Right hindlimb (tissue), 1 donor: ENCODE measurements around the gene NDUFA12.
"Not testable (repeated sequence)": the region's sequence is repeated elsewhere in the genome, so short reads cannot be mapped to it uniquely, and the experiment has no call there.

ENCODE experiments used
- DNase-seq: peaks from one replicate; pipeline ENCODE4 v3.0.0-alpha.2; 2018

NDUFA12 gene

GRCh38 chr12:95003213-95003920 is at the start of gene NDUFA12:
Gene NDUFA12, minus strand, starts transcription at chr12:95003697. Its CDS starts 17 bp downstream, at chr12:95003680.
- peak; percentile 97 for DNase-seq

GRCh38 chr12:95051241-95051640 is 47.7 kb upstream of the NDUFA12 start:
- no peak for DNase-seq

DNA sequence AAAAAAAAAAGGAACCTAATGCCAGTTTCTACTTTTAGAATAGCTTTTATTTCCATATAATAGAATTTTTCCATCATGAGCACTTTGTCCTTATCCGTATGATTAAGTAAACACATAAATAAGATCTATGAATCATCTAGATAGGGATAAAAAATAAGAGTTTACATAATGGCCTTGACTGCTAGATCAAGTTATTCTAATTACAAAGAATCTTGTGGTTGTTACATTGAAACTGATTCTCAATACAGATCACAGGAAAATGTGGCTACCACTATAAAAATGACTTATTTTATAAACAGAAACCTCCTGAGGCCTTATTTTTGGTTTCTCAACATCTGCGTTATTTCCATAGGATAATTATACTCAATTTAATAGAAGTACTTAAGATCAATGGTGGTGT is 34.4 kb upstream of the NDUFA12 start:
- DNase-seq: no peak

GRCh38 chr12:95034750-95035149 is 31.3 kb upstream of the NDUFA12 start:
- DNase-seq: no peak

- no peak for DNase-seq
Measured at GRCh38 chr12:95022477-95022876, 19.0 kb upstream of the NDUFA12 start.

DNA sequence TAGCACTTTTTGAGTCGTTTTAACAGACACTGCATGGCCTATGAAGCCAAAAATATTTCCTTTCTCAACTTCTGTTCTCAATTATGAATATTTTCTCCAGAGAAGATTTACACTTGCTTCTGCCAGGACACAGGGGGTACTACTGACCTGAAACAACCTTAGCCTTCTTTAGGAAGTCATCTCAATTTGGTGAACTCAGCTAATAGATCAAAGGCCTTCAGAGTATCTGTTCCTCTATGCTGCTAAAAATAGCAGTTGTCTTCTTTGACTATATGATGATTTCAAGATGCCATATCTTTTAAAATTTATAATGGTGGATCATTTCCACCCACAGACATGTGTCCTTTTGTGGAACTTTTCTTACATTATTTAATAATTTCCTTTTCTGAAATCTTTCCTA is 14.0 kb upstream of the NDUFA12 start:
- no peak for DNase-seq

GRCh38 chr12:95016120-95016519 is 12.6 kb upstream of the NDUFA12 start:
- DNase-seq: no peak

DNA sequence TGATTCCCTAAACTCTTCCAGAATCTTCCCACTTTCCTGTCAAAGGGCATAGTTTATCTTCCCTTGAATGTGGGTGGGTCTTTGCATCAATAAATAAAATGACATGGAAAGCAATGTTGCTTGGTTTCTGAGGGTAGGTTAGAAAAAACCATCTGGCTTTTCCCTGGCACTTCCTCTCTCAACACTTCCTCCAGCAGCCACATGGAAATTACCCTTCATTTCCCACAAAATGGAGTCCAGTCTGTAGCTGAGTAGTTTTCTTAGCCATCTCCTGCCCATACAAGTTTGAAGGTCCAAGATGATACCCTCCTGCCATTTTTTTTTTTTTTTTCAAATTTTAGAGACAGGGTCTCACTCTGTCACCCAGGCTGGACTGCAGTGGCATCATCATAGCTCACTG is 11.1 kb upstream of the NDUFA12 start:
- DNase-seq: no peak

- DNase-seq: no peak
Measured at GRCh38 chr12:95006206-95006605, 2.7 kb upstream of the NDUFA12 start.

DNA sequence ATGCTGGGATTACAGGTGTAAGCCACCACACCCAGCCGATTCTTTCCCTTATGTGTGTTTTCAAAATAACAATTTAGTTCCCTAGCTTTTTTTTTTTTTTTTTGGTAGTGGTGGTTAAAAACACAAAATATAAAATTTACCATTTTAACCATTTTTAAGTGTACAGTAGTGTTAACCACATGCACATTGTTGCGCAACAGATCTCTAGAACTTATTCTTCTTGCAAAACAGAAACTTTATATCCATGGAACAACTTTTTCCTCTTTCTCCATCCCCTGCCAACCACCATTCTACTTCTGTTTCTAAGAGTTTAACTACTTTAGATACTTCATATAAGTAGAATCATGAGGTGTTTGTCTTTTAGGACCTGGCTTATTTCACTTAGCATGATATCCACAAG is 1.1 kb upstream of the NDUFA12 start:
- no peak for DNase-seq

DNA sequence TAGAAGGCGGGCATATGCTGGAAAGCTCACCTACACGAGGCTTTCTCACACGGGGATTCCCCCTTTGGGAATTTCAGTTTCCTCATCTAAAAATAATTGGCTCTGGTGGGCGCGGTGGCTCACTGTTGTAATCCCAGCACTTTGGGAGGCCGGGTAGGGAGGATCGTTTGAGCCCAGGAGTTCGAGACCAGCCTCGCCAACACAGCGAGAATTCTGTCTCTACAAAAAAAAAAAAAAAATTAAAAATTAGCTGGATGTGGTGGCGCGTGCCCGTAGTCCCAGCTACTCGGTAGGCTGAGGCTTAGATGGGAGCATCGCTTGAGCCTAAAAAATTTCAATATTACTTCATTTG is 400 bp upstream of the NDUFA12 start:
- no peak for DNase-seq

DNA sequence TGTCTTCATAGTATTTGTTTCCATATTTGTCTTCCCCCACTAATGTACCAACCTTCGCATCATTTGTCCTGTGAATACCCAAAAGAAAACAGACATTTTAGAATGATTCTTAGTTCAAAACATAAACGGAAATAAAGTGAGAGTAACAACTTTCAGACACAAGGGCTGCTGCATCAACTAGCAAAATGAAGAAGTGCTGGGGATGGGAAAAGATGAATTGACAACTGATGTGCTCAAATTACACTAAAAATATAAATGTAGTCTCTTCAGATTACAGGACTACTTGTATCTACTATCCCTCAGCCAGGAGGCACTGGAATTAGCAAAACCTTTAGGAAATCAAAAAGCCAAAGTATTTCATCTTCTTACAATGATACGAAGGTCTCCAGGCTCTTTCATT is 743 bp downstream of the NDUFA12 start:
- DNase-seq: no peak

DNA sequence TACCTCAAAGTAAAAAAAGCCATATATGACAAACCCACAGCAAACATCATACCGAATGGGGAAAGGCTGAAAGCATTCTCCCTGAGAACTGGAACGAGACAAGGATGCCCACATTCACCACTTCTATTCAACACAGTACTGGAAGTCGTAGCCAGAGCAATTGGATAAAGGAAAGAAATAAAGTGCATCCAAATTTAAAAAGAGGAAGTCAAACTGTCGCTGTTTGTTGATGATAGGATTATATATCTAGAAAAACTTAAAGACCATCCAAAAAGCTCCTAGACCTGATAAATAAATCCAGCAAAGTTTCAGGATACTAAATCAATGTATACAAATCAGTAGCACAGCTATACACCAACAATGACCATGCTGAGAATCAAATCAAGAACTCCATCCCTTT is 5.2 kb downstream of the NDUFA12 start:
- no peak for DNase-seq

- no peak for DNase-seq
Measured at GRCh38 chr12:94997726-94998125, 5.8 kb downstream of the NDUFA12 start.

- DNase-seq: no peak
Measured at GRCh38 chr12:94997061-94997460, 6.4 kb downstream of the NDUFA12 start.

DNA sequence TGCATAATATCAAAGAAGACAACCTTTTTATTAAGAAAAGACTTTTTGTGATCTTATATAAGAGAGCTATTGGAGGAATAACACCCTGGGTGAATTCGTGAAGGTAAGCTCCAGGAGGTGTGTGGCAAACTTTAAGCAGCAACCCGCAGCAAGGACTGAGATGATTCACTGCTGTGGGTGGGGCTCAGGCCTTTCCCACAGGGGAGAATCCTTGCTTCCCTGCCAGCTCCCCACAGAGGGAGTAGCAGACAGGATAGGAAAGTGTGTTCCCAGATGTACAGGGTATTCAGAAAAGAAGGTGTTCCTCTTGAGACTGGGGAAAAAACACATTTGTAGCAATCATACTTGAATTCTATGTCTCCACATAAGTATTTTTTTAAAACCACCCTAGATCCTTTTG is 9.2 kb downstream of the NDUFA12 start:
- DNase-seq: no peak

DNA sequence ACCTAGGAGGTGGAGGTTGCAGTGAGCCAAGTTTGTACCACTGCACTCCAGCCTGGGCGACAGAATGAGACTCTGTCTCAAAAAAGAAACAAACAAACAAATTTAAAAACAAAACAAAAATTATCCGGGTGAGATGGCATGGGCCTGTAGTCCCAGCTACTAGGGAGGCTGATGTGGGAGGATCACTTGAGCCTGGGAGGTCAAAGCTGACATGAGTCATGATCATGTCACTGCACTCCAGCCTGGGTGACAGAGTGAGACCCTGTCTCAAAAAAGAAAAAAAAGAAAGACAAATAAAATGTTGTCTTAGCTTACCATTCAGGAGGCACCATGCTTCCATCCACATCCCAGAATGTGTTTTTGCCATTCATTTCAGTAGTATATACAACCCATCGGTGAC is 9.6 kb downstream of the NDUFA12 start:
- not testable (repeated sequence) for DNase-seq

GRCh38 chr12:94990222-94990621 is 13.3 kb downstream of the NDUFA12 start:
- no peak for DNase-seq

GRCh38 chr12:94988471-94988870 is 15.0 kb downstream of the NDUFA12 start:
- DNase-seq: no peak

DNA sequence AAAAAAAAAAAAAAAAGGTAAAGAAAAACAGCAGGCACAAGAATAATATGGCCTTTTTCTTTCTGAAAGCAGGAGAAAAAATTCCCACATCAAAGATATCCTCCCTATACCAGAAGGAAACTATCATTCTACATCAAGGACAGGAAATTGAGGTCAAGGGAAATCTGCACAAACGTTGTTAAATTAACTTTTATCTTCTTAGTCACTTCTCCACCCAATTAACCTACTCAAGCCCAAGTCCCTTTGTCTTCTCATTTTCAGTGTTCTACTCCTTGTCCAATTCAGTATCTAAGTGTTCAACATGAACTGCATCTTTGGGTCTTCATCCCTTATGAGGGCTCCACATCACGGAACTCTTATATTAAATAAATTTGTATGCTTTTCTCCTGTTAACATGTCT is 15.7 kb downstream of the NDUFA12 start:
- no peak for DNase-seq

DNA sequence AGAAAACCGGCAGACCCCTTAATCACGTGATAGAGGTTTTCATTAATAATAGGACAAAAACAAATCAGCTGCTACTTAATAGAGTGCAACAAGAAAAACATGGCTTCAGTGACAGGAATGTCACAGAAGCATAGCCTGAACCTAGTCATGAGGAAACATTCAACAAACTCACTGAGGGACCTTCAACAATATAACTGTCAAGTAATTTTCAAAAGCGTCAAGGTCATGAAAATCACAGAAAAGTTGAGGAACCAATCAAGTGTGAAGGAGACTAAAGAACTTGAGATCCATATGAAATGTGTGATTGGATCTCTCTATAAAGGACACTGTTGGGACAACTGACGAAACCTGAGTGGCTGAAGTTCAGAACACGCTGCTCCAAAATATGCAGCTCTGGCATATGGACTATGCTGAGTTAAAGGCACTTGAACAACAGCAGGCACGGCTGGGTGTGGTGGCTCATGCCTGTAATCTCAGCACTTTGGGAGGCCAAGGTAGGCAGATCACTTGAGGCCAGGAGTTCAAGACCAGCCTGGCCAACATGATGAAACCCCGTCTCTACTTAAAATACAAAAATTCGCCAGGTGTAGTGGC is 16.3 kb downstream of the NDUFA12 start:
- no peak for DNase-seq

GRCh38 chr12:94985099-94985498 is 18.4 kb downstream of the NDUFA12 start:
- DNase-seq: not testable (repeated sequence)

GRCh38 chr12:94983321-94983720 is 20.2 kb downstream of the NDUFA12 start:
- no peak for DNase-seq

DNA sequence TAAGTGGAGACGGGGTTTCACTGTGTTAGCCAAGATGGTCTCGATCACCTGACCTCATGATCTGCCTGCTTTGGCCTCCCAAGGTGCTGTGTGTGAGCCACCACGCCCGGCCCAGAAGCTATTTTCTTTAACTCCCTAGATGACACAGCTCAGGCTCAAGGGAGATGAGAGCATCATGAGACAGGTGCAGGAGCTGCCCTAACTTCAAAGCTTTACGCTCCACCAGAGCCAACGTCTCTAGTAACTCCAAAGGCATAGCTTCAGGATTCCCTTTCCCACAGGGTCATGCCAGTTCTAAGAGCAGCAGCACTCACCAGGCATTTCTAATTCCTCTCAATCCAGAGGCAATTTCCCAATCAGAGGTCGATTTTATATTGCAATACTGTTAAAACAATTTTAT is 21.0 kb downstream of the NDUFA12 start:
- DNase-seq: no peak

DNA sequence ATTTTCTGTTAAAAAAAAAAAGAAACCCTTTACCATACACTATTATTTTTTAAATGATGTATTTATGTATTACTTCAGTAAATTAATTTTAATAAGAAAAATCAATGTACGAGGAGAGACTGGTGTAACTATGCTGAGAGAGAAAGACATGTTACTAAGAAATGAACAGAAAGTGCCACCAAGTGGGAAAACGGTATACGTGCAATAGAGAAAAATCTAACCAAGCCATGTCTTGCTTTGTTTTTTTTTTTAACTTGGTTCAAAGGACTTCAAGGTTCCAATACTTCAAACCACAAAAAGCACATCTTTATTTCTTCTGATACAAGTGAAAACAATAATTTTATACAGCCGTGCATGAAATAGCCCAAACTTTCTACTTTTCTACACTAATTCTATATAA is 22.9 kb downstream of the NDUFA12 start:
- DNase-seq: no peak
